T-helper 1 cell treated with Interleukin-12 subunit alpha and Interleukin-12 subunit beta and Interleukin-4 antibody, amounts not matched to agents 30 μg/mL and 1 μg/mL, for 36 hours (primary cell): ENCODE results near the gene P2RY6.
A peak's percentile ranks its signal among the peaks of the same experiment; 100 is the strongest.
"Not testable (repeated sequence)": the region's sequence is repeated elsewhere in the genome, so short reads cannot be mapped to it uniquely, and the experiment has no call there.

Experiments used
- H3K27ac Mint-ChIP-seq: one replicate; pipeline ENCODE4 v1.8.0; 2021; ENCODE audit warnings: mild to moderate bottlenecking, mixed read lengths
- H3K27me3 Mint-ChIP-seq: one replicate; pipeline ENCODE4 v1.8.0; 2021; ENCODE audit warnings: low read depth, mixed read lengths
- H3K36me3 Mint-ChIP-seq: one replicate; pipeline ENCODE4 v1.8.0; 2021; ENCODE audit warnings: low read depth, mixed read lengths
- H3K4me1 Mint-ChIP-seq: one replicate; pipeline ENCODE4 v1.8.0; 2021; ENCODE audit warnings: low read depth, mixed read lengths
- H3K4me3 Mint-ChIP-seq: one replicate; pipeline ENCODE4 v1.8.0; 2021; ENCODE audit warnings: mild to moderate bottlenecking, moderate library complexity, mixed read lengths
- H3K9me3 Mint-ChIP-seq: one replicate; pipeline ENCODE4 v1.8.0; 2021; ENCODE audit warnings: mixed read lengths

The P2RY6 gene

DNA sequence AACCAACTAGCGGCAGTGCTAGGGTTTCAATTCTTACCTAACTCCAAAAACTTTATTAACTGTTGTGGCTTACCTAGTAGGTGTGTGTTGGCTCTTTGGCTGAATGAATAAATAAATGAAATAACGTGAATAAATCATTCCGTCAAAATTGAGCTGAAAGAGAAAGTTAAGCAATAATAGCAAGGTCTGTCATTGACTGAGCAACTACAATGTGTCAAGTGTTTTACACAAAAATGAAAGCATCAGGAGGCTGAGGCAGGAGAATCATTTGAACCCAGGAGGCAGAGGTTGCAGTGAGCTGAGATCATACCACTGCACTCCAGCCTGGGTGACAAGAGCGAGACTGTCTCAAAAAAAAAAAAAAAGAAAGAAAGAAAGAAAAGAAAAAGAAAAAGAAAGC is 2.1 kb downstream of the P2RY6 start:
- not testable (repeated sequence) for H3K4me1 Mint-ChIP-seq, H3K4me3 Mint-ChIP-seq, H3K27ac Mint-ChIP-seq, H3K9me3 Mint-ChIP-seq, H3K36me3 Mint-ChIP-seq
- peaks cover 22% of the 10 kb centered on the region for H3K27me3 Mint-ChIP-seq

- H3K36me3 Mint-ChIP-seq, result no peaks in the 10 kb centered on the region
- H3K27me3 Mint-ChIP-seq, result peaks cover 19% of the 10 kb centered on the region
- H3K4me1 Mint-ChIP-seq, result no peaks in the 10 kb centered on the region
- no peak overlapping the region for H3K4me3 Mint-ChIP-seq
- H3K9me3 Mint-ChIP-seq, result no peaks in the 10 kb centered on the region
- H3K27ac Mint-ChIP-seq, result no peak overlapping the region
These were observed 2.7 kb downstream of the P2RY6 start for GRCh38 chr11:73274722-73275380.

- Mint-ChIP-seq H3K4me1 (peaks cover under 1% of the 10 kb centered on the region), H3K4me3 (no peak overlapping the region), H3K27me3 (peaks cover 19% of the 10 kb centered on the region), H3K9me3 (no peaks in the 10 kb centered on the region), H3K36me3 (no peaks in the 10 kb centered on the region), H3K27ac (no peak overlapping the region)
These were observed 3.2 kb downstream of the P2RY6 start for GRCh38 chr11:73275381-73275750.

DNA sequence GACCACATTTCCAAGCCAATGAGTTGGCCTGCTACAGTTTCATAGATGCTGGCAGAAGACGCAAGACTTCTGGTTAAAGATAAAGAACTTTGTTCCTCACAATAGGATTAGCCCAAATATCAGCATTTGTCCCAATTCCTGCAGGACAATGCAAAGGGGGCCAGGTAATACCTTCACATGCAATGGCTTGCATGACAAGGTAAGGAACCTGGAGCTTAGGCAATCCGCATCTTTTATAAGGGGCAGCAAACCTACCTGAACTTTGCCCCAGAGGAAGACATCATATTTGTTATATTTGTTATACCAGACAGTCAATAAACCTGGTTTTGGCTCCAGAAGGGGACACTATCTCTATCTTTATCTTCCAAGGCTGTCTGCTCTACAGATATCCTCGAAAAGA is 5.3 kb downstream of the P2RY6 start:
- H3K4me3 Mint-ChIP-seq, result no peak overlapping the region
- H3K9me3 Mint-ChIP-seq, result no peaks in the 10 kb centered on the region
- peaks cover 20% of the 10 kb centered on the region for H3K27me3 Mint-ChIP-seq

GRCh38 chr11:73280626-73281025 is 8.5 kb downstream of the P2RY6 start:
- Mint-ChIP-seq H3K9me3 (no peaks in the 10 kb centered on the region), H3K27me3 (peaks cover 20% of the 10 kb centered on the region), H3K27ac (no peak overlapping the region), H3K36me3 (no peaks in the 10 kb centered on the region), H3K4me3 (no peak overlapping the region), H3K4me1 (peaks cover 14% of the 10 kb centered on the region)

More for the DNA sequence above, 5.3 kb downstream of the P2RY6 start:
- H3K36me3 Mint-ChIP-seq, result no peaks in the 10 kb centered on the region
- H3K4me1 Mint-ChIP-seq, result peaks cover 13% of the 10 kb centered on the region
- H3K27ac Mint-ChIP-seq, result no peak overlapping the region

DNA sequence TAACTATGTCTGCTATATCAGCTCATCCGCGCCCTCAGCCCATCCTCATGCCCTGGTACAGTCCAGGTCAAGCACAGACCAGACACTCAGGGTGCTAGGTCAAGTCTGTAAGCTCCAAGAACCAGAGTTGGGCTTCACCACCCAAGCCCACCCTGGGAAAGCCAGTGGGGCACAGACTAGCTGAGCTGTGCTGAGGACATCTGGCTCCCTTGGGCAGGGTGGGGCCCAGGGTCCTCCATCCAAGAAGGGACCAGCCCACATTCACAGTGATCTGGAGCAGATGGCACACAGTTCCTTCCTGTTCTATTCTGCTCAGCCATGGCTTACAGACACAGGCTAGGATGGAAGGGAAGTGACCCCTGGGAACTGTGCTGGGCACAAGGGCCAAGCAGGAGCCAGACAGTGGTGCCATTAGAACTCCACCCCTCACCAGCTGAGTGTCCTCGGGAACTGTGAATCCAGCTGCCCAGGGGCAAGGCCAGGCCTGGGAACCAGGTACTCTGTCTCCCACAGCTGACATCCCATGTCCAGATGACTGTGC is 9.1 kb downstream of the P2RY6 start:
- H3K27me3 Mint-ChIP-seq, result peaks cover 15% of the 10 kb centered on the region
- no peak overlapping the region for H3K27ac Mint-ChIP-seq
- peaks cover 14% of the 10 kb centered on the region for H3K4me1 Mint-ChIP-seq
- no peaks in the 10 kb centered on the region for H3K9me3 Mint-ChIP-seq
- no peak overlapping the region for H3K4me3 Mint-ChIP-seq
- no peaks in the 10 kb centered on the region for H3K36me3 Mint-ChIP-seq

- Mint-ChIP-seq H3K27ac (no peak overlapping the region), H3K36me3 (no peaks in the 10 kb centered on the region), H3K4me3 (no peak overlapping the region), H3K27me3 (peaks cover 9% of the 10 kb centered on the region), H3K9me3 (no peaks in the 10 kb centered on the region), H3K4me1 (peaks cover 15% of the 10 kb centered on the region)
These were observed 9.9 kb downstream of the P2RY6 start for GRCh38 chr11:73281796-73282660.

- peaks cover 8% of the 10 kb centered on the region for H3K27me3 Mint-ChIP-seq
- no peaks in the 10 kb centered on the region for H3K36me3 Mint-ChIP-seq
- no peak overlapping the region for H3K27ac Mint-ChIP-seq
- H3K4me3 Mint-ChIP-seq, result no peak overlapping the region
- H3K4me1 Mint-ChIP-seq, result peaks cover 24% of the 10 kb centered on the region
- H3K9me3 Mint-ChIP-seq, result no peaks in the 10 kb centered on the region
These were observed 11.3 kb downstream of the P2RY6 start for GRCh38 chr11:73283276-73284000.

DNA sequence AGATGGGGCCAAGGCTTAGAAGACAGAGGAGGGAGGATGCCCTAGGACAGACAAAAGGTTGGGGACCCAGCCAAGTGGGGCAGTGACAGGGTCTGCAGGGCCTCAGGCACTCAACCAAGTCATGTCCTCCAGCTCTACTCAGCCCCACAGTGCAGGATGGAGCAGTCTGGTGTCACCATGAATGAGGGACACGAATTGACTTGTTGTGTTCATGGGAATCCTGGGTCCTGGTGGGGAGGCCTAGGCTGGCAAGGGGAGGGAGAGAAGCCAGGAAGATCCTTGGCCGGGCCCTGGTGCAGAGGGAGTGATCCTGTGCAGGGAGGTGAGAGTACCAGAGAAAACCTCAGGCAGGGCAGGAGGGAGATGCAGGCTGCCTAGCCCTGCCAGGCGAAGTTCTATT is 12.0 kb downstream of the P2RY6 start:
- H3K4me3 Mint-ChIP-seq, result no peak overlapping the region
- no peak overlapping the region for H3K27ac Mint-ChIP-seq
- peaks cover 5% of the 10 kb centered on the region for H3K27me3 Mint-ChIP-seq
- peaks cover 31% of the 10 kb centered on the region for H3K4me1 Mint-ChIP-seq
- no peaks in the 10 kb centered on the region for H3K36me3 Mint-ChIP-seq
- H3K9me3 Mint-ChIP-seq, result no peaks in the 10 kb centered on the region

DNA sequence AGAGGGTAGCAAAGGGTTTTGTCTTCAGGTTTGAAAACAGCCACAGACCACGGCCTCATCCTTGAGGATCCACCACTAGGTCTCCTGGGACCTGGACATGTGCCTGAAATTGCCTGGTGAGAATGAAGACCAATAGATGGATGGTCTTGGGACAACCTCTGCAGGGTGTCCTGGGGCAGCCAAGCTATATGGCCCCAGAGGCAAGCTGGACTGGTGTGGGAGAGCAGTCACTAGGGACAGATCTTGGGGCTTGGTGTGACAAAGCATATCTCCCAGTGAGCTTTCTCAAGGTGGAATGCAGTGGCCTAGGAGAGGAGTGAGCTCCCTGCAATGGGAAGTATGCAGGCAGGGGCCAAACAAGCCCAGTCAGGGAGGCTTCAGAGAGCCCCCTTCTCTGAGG is 13.6 kb downstream of the P2RY6 start:
- Mint-ChIP-seq H3K27me3 (peaks cover 1% of the 10 kb centered on the region), H3K27ac (no peak overlapping the region), H3K36me3 (no peaks in the 10 kb centered on the region)

GRCh38 chr11:73286240-73286810 is 14.2 kb downstream of the P2RY6 start:
- Mint-ChIP-seq H3K4me3 (no peak overlapping the region), H3K36me3 (no peaks in the 10 kb centered on the region), H3K9me3 (no peaks in the 10 kb centered on the region), H3K27ac (no peak overlapping the region), H3K4me1 (peaks cover 29% of the 10 kb centered on the region), H3K27me3 (no peaks in the 10 kb centered on the region)

More for the DNA sequence above, 13.6 kb downstream of the P2RY6 start:
- peaks cover 31% of the 10 kb centered on the region for H3K4me1 Mint-ChIP-seq
- no peaks in the 10 kb centered on the region for H3K9me3 Mint-ChIP-seq
- no peak overlapping the region for H3K4me3 Mint-ChIP-seq

DNA sequence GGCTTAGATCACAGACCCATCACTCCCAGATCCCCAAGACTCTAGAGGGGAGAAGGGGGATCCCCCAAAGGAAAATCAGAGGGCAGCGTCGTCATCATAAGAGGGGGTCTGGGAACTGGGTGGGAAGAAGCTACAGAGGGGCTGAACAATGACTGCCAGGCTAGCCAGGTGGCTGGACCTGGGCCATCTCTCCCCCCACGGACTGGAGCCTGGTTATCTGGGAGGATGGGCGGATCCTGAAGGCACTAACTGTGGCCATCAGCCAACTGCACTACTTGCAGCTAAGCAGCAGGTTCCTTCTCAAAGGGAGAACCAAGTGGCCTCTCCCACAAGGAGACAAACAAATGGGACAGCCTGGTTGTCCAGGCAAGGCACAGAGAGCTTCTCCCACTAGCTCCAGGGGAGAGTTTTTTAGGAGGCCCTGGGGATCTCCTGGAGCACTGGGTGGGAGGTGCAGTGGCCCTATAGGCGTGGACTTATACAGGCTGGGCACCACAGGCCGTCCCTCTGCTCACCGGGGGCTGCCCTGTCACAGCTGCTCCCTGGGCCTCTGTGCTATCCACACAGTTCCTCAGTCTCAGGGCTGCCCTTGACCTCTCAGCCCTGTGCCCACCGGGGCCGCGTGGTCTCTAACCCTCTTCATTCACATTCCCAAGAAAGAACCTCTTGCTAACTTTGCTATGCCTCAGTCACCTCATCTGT is 15.4 kb downstream of the P2RY6 start:
- H3K27ac Mint-ChIP-seq, result no peak overlapping the region
- H3K9me3 Mint-ChIP-seq, result no peaks in the 10 kb centered on the region
- H3K36me3 Mint-ChIP-seq, result no peaks in the 10 kb centered on the region
- no peak overlapping the region for H3K4me3 Mint-ChIP-seq
- peaks cover 5% of the 10 kb centered on the region for H3K27me3 Mint-ChIP-seq
- H3K4me1 Mint-ChIP-seq, result peaks cover 22% of the 10 kb centered on the region

DNA sequence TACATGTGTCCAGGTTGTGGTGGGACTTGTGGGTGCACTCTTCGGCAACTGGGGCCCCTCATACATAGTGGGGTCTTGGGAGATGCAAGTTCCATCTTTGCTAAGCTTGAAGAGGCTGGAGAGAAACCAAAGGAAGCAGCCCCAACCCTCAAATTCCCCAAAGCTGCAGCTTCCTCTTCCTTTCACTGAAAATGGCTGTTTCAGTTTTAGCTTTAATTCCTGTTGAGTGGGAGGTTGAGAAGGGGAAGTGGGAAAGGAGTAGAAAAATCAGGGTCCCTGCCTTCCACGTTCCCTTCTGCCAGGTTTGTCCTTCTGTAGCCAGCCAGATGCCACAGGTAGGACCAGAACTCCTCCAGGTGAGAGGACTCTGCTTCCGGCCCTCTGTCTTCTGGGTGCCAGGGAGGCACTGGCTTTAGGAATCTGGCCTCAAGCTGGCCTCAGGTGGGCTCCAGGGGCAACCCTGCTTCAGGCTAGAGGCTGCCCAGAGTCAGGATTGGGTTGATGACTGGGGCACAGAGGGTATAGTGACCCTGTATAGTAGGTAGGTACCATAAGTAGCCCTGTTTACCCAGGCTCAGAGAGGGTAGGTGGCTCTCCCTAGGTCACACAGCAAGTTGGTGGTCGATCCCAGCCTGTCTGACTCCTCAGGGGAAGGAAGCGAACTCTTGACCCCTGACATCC is 16.2 kb downstream of the P2RY6 start:
- Mint-ChIP-seq H3K4me1 (peaks cover 22% of the 10 kb centered on the region), H3K9me3 (no peaks in the 10 kb centered on the region), H3K4me3 (no peak overlapping the region), H3K27me3 (peaks cover 11% of the 10 kb centered on the region), H3K27ac (peak overlapping the region; percentile 53), H3K36me3 (no peaks in the 10 kb centered on the region)
